IPS-11a (cell line): ENCODE data around the gene HOXB7.

Experiments
- H3K4me3 ChIP-seq: one replicate; pipeline ENCODE4 v1.5.1; 2013; ENCODE audit warnings: low read depth, low read length, control low read depth

HOXB7 gene

GRCh38 chr17:48596000-48596734 is 14.7 kb downstream of the HOXB7 start:
- no peak overlapping the region for H3K4me3 ChIP-seq

GRCh38 chr17:48595278-48595999 is 15.4 kb downstream of the HOXB7 start:
- H3K4me3 ChIP-seq = no peak overlapping the region

GRCh38 chr17:48594538-48595277 is 16.1 kb downstream of the HOXB7 start:
- no peak overlapping the region for H3K4me3 ChIP-seq

- H3K4me3 ChIP-seq = no peak overlapping the region
Measured at GRCh38 chr17:48593840-48594537, 16.8 kb downstream of the HOXB7 start.

- no peak within 1 kb of the TSS for H3K4me3 ChIP-seq
Measured at GRCh38 chr17:48593126-48593829, 17.5 kb downstream of the HOXB7 start, which contains the start of gene HOXB5. TSS of gene HOXB5 (minus strand) at chr17:48593779. CDS start at chr17:48593682, 97 bp downstream.

- H3K4me3 ChIP-seq = no peak overlapping the region
Measured at GRCh38 chr17:48592577-48592976, 18.2 kb downstream of the HOXB7 start.

GRCh38 chr17:48592057-48592514 is 18.7 kb downstream of the HOXB7 start:
- H3K4me3 ChIP-seq = no peak overlapping the region

GRCh38 chr17:48591255-48592056 is 19.4 kb downstream of the HOXB7 start:
- H3K4me3 ChIP-seq = no peak overlapping the region

GRCh38 chr17:48590607-48591161 is 20.1 kb downstream of the HOXB7 start:
- H3K4me3 ChIP-seq = no peak overlapping the region

GRCh38 chr17:48589831-48590606 is 20.8 kb downstream of the HOXB7 start, which contains the start of gene HOXB3:
TSS of gene HOXB3 (minus strand) at chr17:48590241. CDS start at chr17:48552474, 37,767 bp downstream.
- H3K4me3 ChIP-seq = no peak within 1 kb of the TSS

GRCh38 chr17:48589060-48589830 is 21.6 kb downstream of the HOXB7 start:
- H3K4me3 ChIP-seq = no peak overlapping the region

- H3K4me3 ChIP-seq = no peak overlapping the region
Measured at GRCh38 chr17:48588528-48588927, 22.3 kb downstream of the HOXB7 start.

- no peak overlapping the region for H3K4me3 ChIP-seq
Measured at GRCh38 chr17:48588074-48588415, 22.8 kb downstream of the HOXB7 start.

- H3K4me3 ChIP-seq = no peak overlapping the region
Measured at GRCh38 chr17:48587276-48588073, 23.3 kb downstream of the HOXB7 start.

- H3K4me3 ChIP-seq = no peak overlapping the region
Measured at GRCh38 chr17:48586355-48587258, 24.2 kb downstream of the HOXB7 start.

GRCh38 chr17:48584223-48584741 is 26.5 kb downstream of the HOXB7 start:
- no peak overlapping the region for H3K4me3 ChIP-seq
